Activated CD8-positive, alpha-beta T cell treated with anti-CD3 and anti-CD28 coated beads for 36 hours (primary cell): ENCODE results near the gene TUBB6. TPM values are rescaled to one million over a fixed set of nuclear protein-coding genes. Genes with fewer than 3 reads are reported as not detected.
A peak's percentile ranks its signal among the peaks of the same experiment; 100 is the strongest.

Source experiments
- ATAC-seq: fragments of 200-7000 bp; cut with Tn5 transposase; one replicate; pipeline ENCODE4 v1.10.0; 2021; ENCODE audit warnings: mild to moderate bottlenecking, moderate library complexity
- CTCF ChIA-PET: fragments of 350-600 bp; sonication (Branson Sonifier 250); formaldehyde crosslinking; loops from one replicate; lab custom pipeline; 2021; ENCODE audit warnings: antibody characterized with exemption; lab: Charles Lee
- POLR2A ChIA-PET: fragments of 350-600 bp; sonication (Branson Sonifier 250); formaldehyde crosslinking; loops from one replicate; lab custom pipeline; 2021; ENCODE audit warnings: antibody characterized with exemption; lab: Charles Lee
- DNase-seq: peaks from one replicate; pipeline ENCODE4 v3.0.0-alpha.2; 2020
- H3K27ac Mint-ChIP-seq: one replicate; pipeline ENCODE4 v1.8.0; 2021; ENCODE audit warnings: mild to moderate bottlenecking, mixed read lengths
- H3K27me3 Mint-ChIP-seq: one replicate; pipeline ENCODE4 v1.8.0; 2021; ENCODE audit warnings: mixed read lengths
- H3K36me3 Mint-ChIP-seq: one replicate; pipeline ENCODE4 v1.8.0; 2021; ENCODE audit warnings: low read depth, mixed read lengths
- H3K4me1 Mint-ChIP-seq: one replicate; pipeline ENCODE4 v1.8.0; 2021; ENCODE audit warnings: low read depth, mixed read lengths
- H3K4me3 Mint-ChIP-seq: one replicate; pipeline ENCODE4 v1.8.0; 2021; ENCODE audit warnings: mild to moderate bottlenecking, moderate library complexity, mixed read lengths
- H3K9me3 Mint-ChIP-seq: one replicate; pipeline ENCODE4 v1.8.0; 2021; ENCODE audit warnings: mixed read lengths
- CTCF ChIP-seq: fragments of 200-600 bp; IDR thresholded peaks from one replicate; pipeline ENCODE4 v1.8.0; 2022; ENCODE audit warnings: antibody characterized with exemption, mild to moderate bottlenecking
- intact Hi-C: fragments of 100-400 bp; cut with micrococcal nuclease; formaldehyde crosslinking; loops from one replicate; pipeline ENCODE4 v1.10.0; 2022
- total RNA-seq, 2 experiments: library from RNA; stranded (reverse); gene quantifications; one replicate each; pipeline ENCODE4 v1.2.3, GENCODE V29; 2021

Gene TUBB6
- total RNA-seq, 2 experiments from 2014 or later = 11.5 to 12.6 TPM

DNA sequence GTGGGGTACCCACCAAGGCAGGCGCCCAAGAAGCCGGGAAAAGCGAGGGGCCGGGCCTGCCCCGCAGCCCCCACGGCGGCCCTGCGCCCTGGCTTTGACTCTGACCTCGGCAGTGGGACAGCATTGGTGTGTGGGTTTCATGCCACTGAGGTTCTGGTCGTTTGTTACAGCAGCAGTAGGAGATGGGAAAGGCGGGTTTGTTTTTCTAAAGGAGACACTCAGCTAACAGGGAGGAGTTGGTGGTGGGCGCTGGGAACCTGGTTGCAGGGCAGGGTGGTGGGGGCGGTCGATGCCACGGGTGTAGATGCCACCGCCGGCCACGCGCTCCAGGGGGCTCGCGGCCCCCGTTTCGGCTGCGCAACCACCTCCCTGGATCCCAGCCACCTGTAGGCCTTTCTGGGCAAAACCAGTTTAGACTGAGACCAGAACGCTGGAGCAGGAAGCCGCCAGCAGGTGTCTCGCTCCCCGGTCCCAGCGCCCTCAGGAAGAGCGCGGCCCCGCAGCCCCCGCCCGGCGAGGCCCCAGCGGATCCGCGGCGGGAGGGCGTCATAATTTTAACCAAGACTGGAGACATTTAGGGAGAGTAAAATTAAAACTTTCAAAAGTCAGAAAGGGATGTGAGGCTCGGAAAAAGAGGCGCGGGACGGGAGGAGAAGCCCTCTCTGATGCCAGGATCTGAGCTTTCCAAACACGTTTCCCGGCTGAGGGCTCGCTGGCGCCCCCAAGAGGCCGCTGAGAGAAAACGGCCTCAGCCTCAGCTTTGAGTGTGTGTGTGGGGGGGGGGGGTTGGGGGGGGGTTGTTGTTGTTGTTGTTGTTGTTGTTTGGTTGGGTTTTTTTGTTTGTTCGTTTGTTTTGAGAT, 36.4 kb upstream of the TUBB6 start:
- Mint-ChIP-seq H3K27ac (no peak overlapping the region), H3K36me3 (no peaks in the 10 kb centered on the region), H3K9me3 (no peaks in the 10 kb centered on the region), H3K27me3 (peaks cover 3% of the 10 kb centered on the region), H3K4me3 (peak overlapping the region; percentile 56), H3K4me1 (no peaks in the 10 kb centered on the region)
- peak; percentile 91 for ATAC-seq
- CTCF ChIA-PET = interaction anchor here (0.6 to 2.6 kb wide), 27 partner anchors 9 to 596 kb away, joined by 3 to 21 read pairs (median 3); partner anchors contain the start of gene CIDEA
- TF ChIP-seq CTCF = peak; percentile 64
- POLR2A ChIA-PET = no interaction called here
- intact Hi-C loops = no loop called here
- DNase-seq = peak; percentile 62

DNA sequence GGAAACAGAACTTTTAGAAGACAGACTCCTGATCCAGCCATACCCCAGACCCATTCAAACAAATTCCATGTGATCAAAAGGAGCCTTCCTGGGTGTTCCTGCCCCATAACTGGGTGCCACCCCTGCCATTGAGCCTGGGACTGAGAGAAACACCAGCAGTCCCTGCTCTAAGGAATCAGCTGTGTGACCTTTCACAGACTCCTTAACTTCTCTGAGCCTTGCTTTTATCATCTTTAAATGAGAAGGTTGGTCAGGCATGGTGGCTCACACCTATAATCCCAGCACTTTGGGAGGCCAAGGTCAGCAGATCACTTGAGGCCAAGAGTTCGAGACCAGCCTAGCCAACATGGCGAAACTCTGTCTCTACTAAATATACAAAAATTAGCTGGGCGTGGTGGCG, 33.2 kb upstream of the TUBB6 start:
- Mint-ChIP-seq H3K9me3 (no peaks in the 10 kb centered on the region), H3K4me1 (no peaks in the 10 kb centered on the region)
- intact Hi-C loops = no loop called here

GRCh38 chr18:12276736-12277554, 31.1 kb upstream of the TUBB6 start:
- H3K9me3 Mint-ChIP-seq = no peaks in the 10 kb centered on the region
- DNase-seq = no peak
- no peak for ATAC-seq
- no peak overlapping the region for H3K4me3 Mint-ChIP-seq
- TF ChIP-seq CTCF = no peak
- H3K4me1 Mint-ChIP-seq = no peaks in the 10 kb centered on the region
- H3K36me3 Mint-ChIP-seq = no peaks in the 10 kb centered on the region
- CTCF ChIA-PET = no interaction called here
- POLR2A ChIA-PET = no interaction called here
- peaks cover 9% of the 10 kb centered on the region for H3K27me3 Mint-ChIP-seq
- intact Hi-C loops = no loop called here
- H3K27ac Mint-ChIP-seq = no peak overlapping the region

More for the DNA sequence above, 33.2 kb upstream of the TUBB6 start:
- ATAC-seq (no peak), DNase-seq (no peak)
- H3K27ac Mint-ChIP-seq = no peak overlapping the region
- H3K27me3 Mint-ChIP-seq = peaks cover 9% of the 10 kb centered on the region
- ChIA-PET POLR2A (no interaction called here), CTCF (interaction anchor here (0.9 kb wide), 1 partner anchor 13 kb away, joined by 3 read pairs; no protein-coding TSS in a partner anchor)
- H3K36me3 Mint-ChIP-seq = no peaks in the 10 kb centered on the region
- no peak overlapping the region for H3K4me3 Mint-ChIP-seq
- TF ChIP-seq CTCF = no peak

GRCh38 chr18:12278215-12278671, 29.8 kb upstream of the TUBB6 start:
- ATAC-seq (no peak), DNase-seq (peak; percentile 7)
- intact Hi-C loops = no loop called here
- Mint-ChIP-seq H3K27ac (no peak overlapping the region), H3K4me1 (no peaks in the 10 kb centered on the region), H3K36me3 (no peaks in the 10 kb centered on the region), H3K9me3 (no peaks in the 10 kb centered on the region), H3K4me3 (no peak overlapping the region), H3K27me3 (peaks cover 14% of the 10 kb centered on the region)
- TF ChIP-seq CTCF = no peak
- POLR2A ChIA-PET = interaction anchor here (1.7 kb wide), 1 partner anchor 10 kb away, joined by 4 read pairs; no protein-coding TSS in a partner anchor
- CTCF ChIA-PET = no interaction called here
